Measurements from ENCODE around the gene GALNT13.

GALNT13 gene

DNA sequence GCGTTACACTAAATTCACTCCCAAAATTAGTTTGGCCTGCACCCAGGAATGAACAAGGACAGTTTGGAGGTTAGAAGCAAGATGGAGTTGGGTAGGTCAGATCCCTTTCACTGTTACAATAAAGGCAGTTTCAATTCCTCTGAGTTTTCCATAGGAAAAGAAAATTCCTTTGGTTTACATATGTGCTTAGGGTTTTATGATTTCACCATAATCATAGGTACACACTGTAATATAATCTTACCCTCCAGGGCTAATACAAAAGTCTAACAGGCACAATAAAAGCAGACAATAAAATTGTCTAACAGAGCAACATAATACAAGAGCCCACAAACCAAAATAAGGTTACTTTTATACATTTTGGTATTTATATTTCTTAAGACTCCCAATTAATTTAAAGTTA is 435.3 kb downstream of the GALNT13 start:
- no peak for DNase-seq (ENCODE audit: low read depth)

DNA sequence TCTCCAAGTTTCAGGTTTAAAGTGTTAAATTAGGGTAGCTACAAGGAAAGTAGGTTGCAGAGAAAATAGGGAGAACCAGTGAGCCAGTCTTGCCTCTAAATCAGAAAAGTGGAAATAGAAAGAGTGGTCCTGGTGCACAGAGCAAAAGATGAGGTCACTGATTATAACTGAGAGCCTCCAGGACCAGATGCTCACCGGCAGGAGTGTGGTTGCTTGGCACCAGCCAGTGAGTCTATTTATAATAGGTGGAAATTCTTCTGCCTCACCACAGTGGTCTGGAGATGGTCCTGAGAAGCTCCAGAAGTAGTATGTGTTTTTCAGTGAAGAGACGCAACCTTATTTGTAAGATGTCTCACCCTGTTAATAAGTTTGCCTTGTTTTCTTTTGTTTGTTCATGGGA is 452.9 kb downstream of the GALNT13 start:
- DNase-seq (ENCODE audit: low read depth) = no peak

DNA sequence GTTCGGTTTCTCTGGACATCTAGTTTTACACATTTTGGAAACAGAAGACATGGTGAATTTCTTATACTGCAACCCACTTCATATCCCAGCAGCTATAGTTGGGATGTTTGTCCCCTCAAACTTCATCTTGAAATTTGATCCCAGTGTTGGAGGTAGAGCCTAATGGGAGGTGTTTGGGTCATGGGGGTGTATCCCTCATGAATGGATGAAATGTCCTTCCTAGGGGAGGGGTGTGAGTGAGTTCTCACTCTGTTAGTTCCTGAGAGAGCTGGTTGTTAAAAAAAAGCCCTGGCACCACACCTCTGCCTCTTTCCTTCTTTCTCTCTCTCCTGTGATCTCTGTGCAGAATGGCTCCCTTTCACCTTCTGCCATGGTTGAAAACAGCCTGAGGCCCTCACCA is 457.8 kb downstream of the GALNT13 start:
- no peak for DNase-seq (ENCODE audit: low read depth)

DNA sequence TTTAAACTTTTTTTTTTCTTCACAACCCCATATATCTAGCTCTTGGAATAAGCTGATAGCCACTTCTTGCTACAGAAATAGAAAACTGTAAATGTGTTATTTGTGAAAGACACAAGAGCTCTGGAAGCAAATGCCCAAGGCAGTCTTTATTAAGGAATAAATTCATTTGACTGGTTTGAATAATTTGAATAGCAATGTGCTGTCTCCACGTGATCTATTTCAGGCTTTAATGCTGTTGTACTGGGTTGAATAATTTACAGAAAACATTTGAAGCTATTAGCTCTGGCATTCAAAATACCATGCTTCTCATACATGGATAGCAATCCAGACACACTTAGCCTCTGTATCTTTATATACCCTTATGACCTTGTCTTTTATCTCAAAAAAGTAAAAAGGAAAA is 460.1 kb downstream of the GALNT13 start:
- DNase-seq (ENCODE audit: low read depth) = no peak

DNA sequence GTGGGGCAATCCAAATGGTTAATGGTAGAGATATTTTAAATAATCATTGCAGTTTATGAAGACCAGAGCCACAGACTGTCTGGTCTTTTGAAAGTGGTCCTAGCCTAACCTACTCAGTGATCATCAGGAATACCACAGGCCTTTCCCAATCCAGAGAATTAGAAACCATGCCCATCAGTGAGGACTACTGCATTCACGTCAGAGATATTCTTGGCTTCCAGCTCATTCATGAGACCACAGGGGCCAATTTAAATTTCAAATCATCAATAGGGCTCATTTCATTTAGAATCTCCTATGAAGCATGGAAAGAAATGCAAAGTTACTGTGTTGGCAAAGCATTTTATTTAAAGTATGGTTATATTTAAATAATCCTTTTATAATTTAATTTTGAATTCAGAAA is 464.5 kb downstream of the GALNT13 start:
- DNase-seq (ENCODE audit: low read depth) = no peak

DNA sequence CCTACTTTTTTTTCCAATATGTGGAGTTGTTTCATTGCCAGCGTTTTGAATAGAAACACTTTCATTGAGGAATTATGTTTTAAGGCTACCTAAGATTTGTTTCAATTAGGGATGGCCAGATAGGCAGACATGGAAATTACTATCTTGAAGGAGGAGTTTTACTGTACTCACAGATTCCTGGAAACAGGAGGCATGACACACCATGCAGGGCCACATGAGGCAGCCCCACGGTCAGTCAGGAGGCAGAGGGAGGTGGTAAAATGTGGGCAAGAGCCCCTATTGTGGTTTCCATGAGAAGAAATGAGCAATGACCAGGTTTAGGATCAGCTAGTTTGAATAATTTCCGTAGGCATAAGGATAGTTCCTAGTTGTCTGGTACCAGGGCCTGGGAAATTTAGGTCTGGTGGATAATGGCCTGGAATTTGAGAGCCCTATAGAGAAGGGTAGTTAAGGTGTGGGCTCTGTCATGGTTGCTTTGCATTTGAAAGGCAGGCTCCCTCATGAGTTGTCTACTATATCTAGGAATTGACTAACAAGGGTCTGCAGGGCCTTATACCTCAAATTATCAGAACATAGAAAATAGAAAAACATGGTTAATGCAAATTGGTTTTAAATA is 466.7 kb downstream of the GALNT13 start:
- no peak for DNase-seq (ENCODE audit: low read depth)

DNA sequence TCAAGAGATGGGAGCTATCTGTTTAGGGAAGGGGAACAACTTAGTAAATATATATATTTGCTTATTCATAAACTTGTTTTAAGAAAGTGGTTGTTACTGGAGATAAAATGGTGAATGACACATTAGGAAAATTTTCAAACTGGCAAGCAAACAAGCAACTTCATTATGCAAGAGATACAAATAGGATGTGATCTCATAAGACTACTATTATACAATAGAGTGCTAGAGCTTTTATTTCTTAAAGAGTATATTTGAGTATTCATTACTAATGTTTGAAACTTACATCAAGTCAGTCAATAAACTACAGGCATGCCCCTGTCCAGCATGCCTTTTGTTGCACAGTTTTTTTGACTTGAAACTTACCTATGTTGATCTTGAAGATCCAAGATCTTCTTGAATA is 471.6 kb downstream of the GALNT13 start:
- DNase-seq (ENCODE audit: low read depth) = no peak

DNA sequence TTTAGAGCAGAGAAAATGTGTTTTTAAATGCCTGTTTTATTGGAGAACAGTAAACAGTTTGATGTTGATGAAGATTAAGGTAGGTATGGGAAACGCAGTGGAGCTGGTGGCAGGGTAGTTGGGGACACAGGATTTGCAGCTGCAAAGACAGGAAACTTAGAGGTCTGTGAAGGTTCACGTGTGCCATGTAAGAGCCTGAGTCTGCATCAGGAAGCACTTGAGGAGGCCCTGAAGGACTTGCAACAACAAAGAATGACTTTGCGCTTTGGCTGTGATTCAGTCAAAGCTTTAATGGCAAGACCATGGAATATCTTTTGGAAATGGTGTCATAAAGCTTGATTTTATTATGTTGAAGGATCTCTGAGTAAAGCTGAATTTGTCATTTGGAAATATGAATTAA is 479.2 kb downstream of the GALNT13 start:
- DNase-seq (ENCODE audit: low read depth) = no peak

DNA sequence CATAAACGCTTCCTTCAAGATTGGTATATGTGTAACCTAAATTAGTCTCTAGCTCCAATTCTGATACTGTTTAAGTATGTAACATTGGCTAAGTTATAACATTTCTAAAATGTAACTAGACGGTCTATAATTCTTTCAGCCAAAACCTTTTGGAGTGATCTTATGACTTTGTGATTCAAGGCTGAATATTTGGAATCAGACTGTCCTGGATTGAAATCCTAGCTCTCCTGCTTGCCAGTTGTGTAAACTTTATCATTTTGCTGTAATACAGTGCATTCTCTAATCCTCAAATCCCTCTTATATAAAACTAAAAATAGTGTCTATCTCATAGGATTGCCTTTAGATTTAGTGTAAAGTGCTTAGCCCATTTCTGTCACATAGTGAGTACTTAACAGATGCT is 489.6 kb downstream of the GALNT13 start:
- no peak for DNase-seq (ENCODE audit: low read depth)

DNA sequence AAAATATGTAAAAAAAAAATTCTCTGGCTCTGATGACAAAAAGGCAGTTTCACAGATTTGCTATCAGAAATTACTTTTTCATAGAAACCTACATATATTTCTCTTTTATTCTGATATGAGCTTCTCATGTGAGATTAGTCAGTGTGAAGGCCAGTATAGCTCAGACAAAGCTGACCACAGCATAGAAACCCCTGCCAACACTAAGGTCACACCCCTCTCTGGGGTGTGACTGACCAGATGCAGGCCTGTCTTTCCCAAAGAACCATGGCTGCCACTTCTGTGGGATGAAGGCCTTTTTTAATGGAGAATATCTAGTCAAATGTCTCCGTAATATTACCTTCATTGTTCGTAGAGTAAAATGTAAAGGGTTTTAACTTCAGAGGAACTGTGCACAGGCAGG is 496.4 kb downstream of the GALNT13 start:
- no peak for DNase-seq (ENCODE audit: low read depth)

DNA sequence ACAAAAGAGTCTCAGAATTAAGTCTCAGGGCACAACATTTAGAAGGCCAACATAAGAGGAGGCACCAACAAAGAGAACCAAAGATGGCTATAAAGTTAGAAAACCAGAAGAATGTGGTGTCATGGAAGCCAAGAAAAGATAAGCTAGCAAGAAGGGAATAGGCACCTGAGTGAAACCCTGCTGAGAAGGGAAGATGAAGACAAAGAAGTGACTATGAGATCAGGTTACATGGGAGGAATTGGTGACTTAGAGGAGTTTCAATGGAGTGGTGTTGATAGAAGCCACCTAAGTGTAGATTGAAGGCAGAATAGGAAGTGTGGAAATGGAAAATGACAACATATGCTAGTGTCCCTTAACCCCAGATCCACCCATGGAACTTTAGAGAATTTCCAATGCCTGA is 499.2 kb downstream of the GALNT13 start:
- DNase-seq (ENCODE audit: low read depth) = no peak

DNA sequence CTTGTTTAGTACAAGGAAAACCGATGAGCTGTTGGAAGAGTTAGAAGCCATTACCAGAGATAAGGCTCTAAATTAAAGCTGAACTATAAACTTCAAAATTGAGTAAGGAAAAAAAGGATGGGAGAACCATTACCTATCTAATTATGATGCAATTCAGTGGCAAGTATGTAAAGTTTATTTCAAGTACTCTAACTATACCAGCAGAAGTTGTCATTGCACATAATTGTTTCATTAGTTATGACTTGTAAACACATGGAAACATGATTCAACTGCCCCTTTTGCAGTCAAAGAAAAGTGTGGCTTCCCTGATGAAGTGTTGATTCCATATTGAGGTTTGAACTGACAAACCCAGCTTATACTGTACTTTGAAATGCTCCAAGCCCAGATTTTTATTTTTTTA is 502.7 kb downstream of the GALNT13 start:
- DNase-seq (ENCODE audit: low read depth) = no peak

DNA sequence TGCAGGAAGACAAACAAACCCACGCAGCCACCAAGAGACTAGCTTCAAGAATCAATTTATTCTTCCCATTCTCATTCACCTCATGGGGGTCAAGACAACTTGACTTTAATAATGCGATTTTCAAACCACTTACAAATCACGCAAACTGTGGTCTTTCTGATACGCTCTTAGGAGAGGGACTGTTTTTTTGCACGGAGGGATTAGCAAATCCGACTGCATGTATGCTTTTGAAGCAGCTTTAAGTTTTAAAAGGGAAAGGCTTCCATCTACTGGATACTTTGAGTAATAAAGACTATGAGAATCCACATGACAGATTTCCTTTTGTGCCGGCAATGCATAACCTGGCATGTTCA is 503.8 kb downstream of the GALNT13 start:
- peak; percentile 53 for DNase-seq (ENCODE audit: low read depth)

DNA sequence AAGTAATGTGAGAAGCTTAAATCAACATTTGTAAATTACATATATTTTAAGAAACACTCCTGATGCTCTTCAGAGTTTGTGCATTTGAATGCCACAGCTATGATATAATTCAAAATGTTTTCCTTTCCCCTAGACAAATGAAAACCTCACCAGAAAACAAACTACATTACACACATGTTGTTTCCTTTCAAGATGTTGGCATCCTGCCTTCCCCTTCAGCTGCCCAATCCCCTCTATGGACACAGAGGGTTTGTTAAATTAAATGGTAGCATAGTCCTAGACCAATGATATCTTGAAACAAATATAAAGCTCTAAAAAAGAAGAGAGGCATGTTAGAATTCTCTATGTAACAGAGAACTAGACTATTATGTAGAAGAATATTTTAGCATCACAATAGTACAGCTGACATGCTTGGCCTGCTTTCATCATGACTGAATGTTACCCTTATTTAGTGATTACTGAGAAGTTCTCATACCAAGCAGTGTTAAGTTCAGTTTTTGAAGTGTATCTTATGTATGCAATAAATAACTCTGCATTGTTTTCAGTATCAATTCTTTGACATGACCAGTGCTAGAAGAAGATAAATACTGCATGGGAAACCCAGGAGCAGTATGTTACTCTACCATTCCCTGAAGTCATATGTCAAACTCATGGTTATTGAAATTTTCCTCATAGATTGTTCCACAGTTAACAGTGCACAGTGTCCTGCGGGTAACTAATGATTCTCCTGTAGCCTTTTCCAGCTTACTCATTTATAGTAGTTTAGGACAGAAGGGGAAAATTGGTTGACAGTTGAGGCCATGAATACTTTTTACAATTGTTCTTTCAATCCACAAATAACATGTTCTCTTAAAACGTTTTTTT is 510.4 kb downstream of the GALNT13 start:
- DNase-seq (ENCODE audit: low read depth) = no peak

DNA sequence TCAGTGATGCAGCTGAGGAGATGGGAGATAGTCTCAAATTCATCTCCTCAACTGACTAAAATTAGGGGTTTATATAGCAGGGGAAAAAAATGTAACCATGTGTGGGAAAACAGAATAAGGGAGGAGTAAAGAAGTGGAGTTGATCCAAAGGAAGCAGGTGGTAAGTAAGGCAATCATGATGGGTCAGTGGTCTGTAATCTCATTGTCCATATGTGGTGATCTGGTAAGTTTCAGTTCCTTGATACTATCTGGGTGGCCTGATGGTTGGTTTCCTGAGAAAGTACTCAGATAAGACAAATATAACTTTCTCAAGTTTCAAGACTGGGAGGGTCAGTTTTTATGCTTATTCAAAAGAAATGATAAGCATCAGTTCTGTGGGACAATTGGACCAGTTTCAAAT is 514.5 kb downstream of the GALNT13 start:
- no peak for DNase-seq (ENCODE audit: low read depth)

DNA sequence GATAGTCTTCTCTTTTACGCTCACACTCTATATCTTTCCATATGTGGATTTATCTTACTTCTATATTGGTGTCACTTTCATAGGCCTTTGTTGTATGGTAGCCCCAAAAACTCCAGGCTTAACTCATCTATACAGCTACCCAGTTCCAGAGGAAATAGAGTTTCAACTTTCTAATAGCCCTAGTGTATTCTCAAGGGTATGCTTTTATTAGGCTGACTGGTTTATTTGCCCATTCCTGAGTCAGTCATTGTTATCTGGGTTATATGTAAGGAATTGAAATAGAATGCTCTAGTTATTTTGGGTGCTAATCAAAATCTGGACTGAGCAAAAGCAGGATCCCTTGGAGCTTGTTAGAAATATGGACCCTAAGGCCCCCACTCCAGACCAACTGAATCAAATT is 519.3 kb downstream of the GALNT13 start:
- DNase-seq (ENCODE audit: low read depth) = no peak

DNA sequence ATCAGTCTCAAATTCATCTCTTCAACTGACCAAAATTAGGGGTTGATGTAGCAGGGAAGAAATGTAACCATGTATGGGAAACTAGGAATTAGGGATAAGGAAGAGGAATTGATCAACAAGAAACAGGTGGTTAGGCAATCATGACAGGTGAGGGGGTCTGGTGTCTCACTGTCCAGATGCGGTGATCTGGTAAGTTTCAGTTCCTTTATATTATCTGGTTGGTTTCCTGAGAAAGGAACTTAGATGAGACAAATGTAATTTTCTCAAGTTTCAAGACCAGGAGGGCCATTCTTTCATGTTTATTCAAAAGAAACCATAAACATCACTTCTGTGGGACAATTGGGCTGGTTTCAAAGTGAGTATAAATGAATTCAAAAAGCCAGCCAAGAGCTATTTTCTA is 520.5 kb downstream of the GALNT13 start:
- no peak for DNase-seq (ENCODE audit: low read depth)

DNA sequence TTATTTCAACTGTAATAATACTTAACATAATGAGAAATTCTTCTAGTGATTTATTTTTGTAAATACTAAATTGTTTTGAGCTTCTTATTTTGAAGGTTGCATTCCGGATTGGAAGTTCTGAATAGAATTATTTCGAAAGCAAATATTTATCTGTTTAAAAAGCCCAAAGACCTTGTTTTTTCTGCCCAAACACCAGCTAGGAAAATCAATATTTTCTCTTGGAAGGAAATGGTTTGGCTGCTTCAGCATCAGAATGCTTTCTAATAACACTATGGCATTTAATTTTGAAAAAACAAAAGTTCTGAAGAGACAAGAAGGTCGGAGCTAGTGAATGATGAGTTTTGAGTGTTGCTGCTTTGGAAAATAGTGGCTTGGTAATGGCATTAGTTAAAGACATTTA is 522.9 kb downstream of the GALNT13 start:
- no peak for DNase-seq (ENCODE audit: low read depth)

DNA sequence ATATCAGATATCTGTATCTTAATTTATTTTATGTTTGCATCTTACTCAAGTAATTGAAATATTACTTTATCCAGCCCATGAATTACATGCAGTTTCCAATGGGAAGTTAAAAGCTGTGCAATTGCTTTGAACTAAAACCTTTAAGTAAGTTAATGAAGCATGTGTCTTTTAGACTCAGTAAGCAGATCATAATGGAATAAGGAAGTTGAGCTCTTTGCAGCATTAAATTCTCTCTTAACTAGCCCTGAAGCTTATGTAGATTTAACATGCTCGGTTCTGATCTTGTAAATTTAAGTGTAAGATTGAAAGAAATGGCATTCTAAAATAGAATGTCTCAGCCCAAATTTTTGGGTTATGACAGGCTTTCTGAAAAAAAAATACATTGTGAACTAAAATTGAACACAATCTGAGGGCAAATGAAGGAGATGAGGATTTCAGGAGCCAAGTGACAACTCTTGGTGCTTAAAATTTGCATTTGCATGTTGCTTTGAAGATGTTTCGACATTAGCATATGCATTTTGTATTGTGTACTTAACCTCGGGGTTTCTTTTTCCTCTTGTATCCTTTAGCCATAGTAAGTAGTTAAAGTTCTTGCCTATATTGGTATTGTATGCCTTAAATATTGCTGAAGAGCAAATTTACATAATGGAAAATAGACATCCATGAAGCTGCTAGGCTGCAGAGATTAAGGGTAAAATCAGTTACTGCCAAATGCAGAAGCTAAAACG is 529.0 kb downstream of the GALNT13 start:
- no peak for DNase-seq (ENCODE audit: low read depth)

DNA sequence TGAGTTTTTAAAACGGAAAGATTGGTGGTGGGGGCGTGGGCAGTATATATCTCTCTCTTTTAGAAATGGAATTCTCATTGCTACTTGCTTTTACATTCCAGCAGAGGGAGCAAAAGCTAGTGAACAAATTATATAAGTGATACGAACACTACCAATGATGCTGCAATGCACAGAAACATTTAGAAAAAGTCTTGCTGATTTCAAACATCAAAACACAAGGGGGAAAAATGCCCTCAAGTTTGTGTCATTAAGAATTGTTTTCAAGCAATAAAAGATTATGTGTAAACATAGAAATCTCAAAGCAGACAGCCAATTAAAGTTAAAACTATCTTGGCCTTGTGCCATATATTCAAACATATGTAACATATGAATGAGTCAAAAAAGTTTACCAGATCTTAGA is 530.5 kb downstream of the GALNT13 start:
- DNase-seq (ENCODE audit: low read depth) = peak; percentile 23

DNA sequence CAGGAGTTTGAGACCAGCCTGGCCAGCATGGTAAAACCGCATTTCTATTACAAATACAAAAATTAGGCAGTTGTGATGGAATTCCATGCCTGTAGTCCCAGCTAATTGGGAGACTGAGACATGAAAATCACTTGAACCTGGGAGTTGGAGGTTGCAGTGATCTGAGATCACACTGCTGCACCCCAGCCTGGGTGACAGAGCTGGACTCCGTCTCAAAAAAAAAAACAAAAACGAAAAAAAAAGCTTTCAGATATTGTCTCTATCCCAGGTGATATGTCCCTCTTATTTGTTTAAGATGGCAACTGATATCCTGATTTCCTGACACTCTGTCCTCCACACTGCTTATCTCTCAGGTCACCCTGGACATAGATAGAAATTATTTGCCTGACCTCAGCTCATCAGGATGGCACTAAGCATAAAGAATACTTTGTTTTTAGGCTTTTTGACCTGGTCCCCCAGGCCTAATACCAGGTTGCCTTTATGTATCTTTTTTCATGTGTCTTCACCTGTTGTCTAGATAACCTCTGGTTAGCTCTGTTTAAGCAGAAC is 531.6 kb downstream of the GALNT13 start:
- DNase-seq (ENCODE audit: low read depth) = no peak

DNA sequence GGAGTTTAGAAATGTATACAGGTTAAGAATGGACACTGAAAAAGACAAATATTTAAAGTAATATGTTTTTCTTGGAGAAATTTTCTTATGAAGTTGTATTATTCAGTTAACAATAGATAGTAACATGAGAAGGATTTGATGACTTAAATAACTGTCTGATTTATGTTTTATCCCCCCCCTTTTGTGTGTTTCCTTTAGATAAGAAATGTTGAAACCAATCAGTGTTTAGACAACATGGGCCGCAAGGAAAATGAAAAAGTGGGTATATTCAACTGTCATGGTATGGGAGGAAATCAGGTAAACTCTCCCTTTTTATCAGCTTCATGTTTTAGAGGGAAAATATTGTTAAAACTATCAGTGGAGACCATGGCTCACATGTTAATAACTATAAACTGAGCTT is 537.1 kb downstream of the GALNT13 start:
- no peak for DNase-seq (ENCODE audit: low read depth)

DNA sequence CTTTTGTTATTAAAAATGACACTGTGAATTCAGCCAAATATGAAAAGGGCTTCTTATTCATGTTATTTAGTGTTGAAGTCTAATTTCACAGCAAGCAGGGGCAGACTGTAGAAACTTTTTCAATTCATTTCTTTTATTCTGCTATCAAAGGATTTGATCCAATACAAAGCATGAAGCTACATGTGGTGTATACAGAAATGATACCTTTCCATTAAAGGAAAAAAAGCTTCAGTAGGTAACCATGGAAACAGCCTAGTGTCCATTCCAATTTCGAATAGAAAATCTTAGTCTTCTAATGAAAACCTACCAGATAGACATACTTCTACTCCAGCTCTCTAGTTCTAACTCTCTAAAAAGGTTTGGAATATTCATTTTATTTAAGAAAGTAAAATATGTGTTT is 550.5 kb downstream of the GALNT13 start:
- DNase-seq (ENCODE audit: low read depth) = no peak
